Choroid plexus epithelial cell (primary cell): ENCODE measurements around the gene PRXL2B.
"Not testable (repeated sequence)": the region's sequence is repeated elsewhere in the genome, so short reads cannot be mapped to it uniquely, and the experiment has no call there.

ENCODE experiments used
- DNase-seq: peaks from one replicate; pipeline ENCODE4 v3.0.0-alpha.2; 2010; ENCODE audit warnings: low read depth
- H3K4me3 ChIP-seq: 2 replicates; pipeline ENCODE4 v1.5.1; 2011; ENCODE audit warnings: low read depth, mild to moderate bottlenecking, control low read depth, low read length, moderate library complexity
- CTCF ChIP-seq: conservative IDR thresholded peaks from 2 replicates; pipeline ENCODE4 v1.5.1; 2011; ENCODE audit warnings: low read depth, mild to moderate bottlenecking, control low read depth, inconsistent platforms, low read length, moderate library complexity

The PRXL2B gene

GRCh38 chr1:2561898-2562895 is 24.4 kb upstream of the PRXL2B start:
- TF ChIP-seq CTCF: peak; percentile 51
- H3K4me3 ChIP-seq: no peak overlapping the region
- DNase-seq: no peak

- no peak overlapping the region for H3K4me3 ChIP-seq
- TF ChIP-seq CTCF: no peak
- no peak for DNase-seq
Observed at GRCh38 chr1:2563205-2563604, 23.4 kb upstream of the PRXL2B start.

GRCh38 chr1:2564006-2564814 is 22.4 kb upstream of the PRXL2B start:
- no peak for TF ChIP-seq CTCF
- no peak for DNase-seq
- H3K4me3 ChIP-seq: no peak overlapping the region

- H3K4me3 ChIP-seq: no peak overlapping the region
- no peak for TF ChIP-seq CTCF
- no peak for DNase-seq
Observed at GRCh38 chr1:2564815-2565374, 21.7 kb upstream of the PRXL2B start.

GRCh38 chr1:2566101-2567045 is 20.2 kb upstream of the PRXL2B start:
- H3K4me3 ChIP-seq: no peak overlapping the region
- no peak for DNase-seq
- TF ChIP-seq CTCF: no peak

- TF ChIP-seq CTCF: no peak
- DNase-seq: no peak
- no peak overlapping the region for H3K4me3 ChIP-seq
Observed at GRCh38 chr1:2567083-2567679, 19.4 kb upstream of the PRXL2B start.

GRCh38 chr1:2568187-2568816 is 18.3 kb upstream of the PRXL2B start:
- not testable (repeated sequence) for H3K4me3 ChIP-seq, DNase-seq
